CD4-positive, alpha-beta T cell treated with Interleukin-6 at 100 ng/mL for 8 hours (primary cell): ENCODE data around the gene CORO7.

ENCODE experiments used
- DNase-seq: peaks from one replicate; pipeline ENCODE4 v3.0.0-alpha.2; 2020; ENCODE audit warnings: mixed read lengths, low spot score

Gene CORO7

DNA sequence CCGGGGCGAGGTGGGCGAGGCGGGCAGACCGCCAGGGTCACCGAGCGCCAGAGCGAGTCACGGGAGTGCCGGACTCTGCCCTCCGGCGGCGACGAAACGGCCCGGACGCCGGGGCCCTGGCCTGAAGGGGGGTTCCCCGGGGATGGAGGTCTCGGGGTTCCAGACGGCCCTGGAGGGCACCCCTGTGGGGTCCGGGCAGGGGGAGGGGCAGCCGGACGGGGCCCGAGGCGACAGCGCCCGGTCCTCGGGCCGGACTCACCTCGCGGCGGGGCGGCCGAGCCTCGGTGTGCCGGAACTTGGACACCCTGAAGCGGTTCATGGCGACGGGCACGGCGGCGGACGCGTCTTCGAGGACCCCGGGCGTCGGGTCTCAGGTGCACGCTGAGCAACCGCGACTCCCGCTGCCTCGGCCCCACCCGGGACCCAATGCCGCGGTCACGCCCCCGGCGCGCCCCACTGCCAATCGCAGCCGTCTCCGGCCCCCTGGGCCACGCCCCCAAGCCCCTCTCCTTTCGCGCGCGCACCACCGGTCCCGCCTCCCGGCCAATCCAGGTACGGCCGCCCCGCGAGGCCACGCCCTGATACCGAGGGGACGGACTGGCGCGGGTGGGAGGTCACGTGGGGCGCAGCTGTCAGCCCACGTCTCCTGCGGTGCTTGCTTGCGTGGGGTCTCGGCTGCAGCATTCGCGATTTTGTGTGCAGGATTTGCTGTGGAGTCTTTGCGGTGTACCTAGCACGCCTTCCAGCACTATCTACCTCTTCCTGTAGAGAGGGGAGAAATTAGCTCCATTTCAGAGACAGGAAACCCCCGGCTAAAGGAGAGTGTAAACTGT is at the start of gene CORO7:
Gene CORO7, minus strand, starts transcription at position 397 of the 833 bp plus-strand sequence. Its CDS starts 78 bp downstream, at position 319.
- DNase-seq, result peak; percentile 98

DNA sequence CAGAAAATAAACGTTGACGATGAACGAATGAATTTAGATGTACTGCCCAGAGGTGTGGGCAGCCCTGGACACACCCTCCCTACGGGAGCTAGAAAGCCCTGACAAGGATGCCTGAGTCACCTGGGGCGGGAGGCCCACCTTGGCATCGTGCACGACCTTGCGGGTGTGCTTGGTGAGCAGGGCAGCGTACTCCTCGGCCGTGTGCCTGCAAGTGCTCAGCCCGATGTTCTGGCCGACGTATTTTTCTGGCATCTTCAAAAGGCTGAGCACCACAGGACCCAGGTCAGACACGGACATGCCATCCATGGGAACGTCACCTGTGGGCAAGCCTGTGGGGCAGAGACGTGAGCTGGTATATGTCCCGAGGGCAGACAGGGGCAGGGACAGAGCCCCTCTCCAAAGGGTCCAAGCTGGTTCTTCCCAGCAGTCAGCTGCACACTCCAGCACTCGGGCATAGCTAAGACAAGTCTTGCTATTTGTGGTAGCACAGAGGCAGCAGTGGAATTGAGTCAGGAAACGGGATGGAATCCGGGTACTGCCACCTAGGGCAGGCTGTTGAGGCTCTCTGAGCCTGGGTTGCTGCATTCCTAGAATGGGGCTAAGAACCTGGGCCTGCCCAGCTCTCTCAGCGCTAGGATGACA is 47.2 kb upstream of the CORO7 start:
- DNase-seq, result no peak

DNA sequence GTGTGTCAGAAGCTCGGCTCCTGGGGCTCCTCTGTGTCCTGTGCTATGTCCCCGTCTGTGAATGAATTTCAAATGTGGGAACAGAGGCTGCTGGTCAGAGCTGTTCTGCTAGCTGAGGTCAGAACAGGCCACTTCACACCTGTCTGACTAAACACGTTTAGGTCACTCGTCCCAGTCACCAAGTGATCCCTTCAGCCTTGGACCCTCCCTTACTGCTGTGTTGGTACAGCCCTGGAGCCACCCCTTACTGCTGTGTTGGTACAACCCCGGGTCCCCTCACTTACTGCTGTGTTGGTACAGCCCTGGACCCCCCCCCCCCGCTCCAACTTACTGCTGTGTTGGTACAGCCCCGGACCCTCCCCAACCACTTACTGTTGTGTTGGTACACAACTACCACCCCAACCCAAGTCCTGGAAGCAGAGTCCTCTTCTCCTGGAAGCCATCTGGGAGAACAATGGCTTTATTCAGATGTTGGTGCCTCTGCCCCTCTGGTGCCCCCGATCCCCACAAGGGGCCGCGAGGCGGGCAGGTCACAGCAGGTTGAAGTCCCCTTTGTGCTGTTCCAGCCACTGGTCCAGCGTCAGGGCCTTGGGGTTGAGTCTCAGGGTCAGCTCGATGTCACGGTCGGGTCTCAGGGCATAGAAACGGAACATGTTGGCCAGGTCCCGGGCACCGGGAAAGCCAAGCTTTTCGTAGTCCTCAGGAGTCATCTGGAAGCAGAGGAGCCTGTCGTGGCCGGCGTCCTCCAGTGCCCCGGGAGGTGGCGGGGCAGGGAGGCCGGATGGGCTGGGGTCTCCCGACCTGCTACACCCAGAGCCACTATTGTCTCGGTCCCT is 45.1 kb upstream of the CORO7 start:
- DNase-seq, result no peak

DNA sequence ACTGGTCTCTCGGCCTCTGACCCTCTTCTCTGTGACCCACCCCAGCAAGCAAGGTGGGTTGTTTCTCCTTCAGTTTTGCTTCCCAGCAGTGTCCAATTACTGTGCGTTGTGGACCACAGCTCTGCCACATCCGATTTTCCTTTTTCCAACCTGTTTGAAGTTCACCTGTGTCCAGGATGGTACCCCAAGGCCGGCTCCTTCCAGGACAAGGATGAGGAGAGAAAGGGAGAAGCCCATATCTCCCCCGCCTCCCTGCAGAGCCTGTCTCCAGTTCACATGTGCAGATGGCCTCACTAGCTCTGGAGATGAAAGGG is 44.5 kb upstream of the CORO7 start:
- DNase-seq, result no peak

DNA sequence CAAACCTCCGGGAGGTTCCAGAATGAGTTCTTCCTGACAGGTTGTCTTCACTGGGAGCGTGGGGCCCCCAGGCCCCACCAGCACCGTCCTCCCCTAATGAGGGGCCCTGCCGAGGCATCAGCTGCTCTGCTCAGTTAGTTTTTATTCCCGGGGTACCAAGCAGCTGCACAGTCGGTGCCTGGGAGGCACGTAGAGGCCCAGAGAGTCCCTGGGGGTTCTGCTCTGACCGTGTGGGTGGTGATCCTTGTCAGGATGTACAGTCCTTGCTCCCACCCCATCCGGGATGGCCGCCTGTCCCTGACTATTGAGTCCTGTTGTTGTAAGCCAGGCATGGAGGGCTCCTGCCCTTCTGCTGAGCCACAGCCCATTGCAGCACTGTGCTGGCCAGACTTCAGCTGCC is 39.6 kb upstream of the CORO7 start:
- DNase-seq, result no peak

DNA sequence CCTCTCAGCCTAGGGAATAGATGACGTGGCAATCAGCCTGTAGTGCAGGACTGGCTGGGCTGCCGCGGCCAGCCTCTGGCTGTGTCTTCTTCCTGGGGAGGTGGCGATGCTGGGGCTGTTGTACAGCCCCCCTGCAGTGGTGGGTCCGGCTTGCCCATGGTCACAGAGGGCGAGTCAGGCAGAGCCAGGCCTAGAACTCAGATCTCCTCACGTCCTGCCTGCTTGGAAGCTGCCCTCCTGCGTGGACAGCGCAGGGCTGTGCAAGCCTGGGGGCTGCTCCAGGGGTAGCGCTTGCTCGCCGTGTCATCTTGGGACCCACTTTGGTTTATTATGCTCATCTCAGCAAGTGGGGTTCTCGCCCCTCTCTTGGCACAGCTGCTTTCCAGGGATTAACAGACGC is 38.7 kb upstream of the CORO7 start:
- DNase-seq, result no peak

DNA sequence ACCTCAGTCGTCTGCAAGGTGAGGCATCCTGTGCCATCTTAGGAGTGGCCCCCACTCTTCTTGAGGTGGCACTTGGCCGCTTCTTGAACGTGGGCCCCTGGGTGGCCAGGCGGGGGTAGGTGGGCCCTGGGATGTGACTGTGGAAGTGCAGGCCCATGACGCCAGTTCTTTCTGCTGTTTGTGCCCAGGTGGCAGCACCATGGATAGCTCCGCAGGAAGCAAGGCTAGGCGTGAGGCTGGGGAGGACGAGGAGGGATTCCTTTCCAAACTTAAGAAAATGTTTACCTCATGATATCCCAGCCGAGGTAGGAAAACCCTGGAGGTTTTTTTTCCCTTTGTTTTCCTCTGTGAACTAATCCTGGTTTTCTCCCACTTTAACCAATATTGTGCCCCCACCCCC is 38.2 kb upstream of the CORO7 start:
- DNase-seq, result no peak

DNA sequence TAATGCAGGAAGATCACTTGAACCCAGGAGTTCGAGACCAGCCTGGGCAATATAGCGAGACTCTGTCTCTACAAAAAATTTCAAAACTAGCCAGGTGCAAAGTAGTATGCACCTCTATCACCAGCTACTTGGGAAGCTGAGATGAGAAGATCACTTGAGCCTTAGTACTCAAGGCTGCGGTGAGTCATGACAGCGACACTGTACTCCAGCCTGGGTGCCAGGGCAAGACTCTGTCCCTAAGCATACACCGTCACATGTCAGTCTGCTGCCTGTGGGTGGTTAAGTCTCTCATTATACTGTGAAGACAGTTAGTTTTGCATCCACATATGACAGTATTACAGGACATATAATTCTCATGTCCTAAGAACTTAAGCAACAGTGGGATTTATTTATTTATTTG is 36.3 kb upstream of the CORO7 start:
- DNase-seq, result no peak

DNA sequence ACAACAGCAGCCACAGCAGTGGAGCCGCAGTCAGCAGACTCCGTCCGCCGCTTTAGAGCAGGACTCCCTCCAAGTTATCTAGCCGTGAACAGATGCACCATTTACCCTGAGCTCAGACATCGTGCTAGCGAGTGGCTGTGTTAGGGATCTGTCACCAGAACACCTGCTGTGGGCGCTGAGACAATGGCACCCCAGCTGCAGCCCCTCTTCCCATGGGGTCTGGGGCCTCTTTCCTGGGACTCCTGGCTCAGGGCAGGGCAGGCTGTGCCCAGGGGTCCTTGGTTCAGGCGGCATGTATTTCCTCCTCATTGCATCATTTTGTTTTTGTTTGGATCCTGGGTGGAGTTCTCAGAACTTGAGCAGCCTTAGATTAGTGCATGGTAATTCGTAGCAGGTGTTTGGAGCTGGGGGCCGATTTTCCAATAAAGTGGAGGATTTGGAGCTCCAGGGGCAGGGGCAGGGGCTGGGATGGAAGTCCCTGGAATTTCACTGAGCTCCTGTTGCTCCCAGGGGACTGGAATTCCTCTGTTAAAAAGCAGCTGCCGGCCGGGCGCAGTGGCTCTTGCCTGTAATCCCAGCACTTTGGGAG is 34.6 kb upstream of the CORO7 start:
- no peak for DNase-seq

DNA sequence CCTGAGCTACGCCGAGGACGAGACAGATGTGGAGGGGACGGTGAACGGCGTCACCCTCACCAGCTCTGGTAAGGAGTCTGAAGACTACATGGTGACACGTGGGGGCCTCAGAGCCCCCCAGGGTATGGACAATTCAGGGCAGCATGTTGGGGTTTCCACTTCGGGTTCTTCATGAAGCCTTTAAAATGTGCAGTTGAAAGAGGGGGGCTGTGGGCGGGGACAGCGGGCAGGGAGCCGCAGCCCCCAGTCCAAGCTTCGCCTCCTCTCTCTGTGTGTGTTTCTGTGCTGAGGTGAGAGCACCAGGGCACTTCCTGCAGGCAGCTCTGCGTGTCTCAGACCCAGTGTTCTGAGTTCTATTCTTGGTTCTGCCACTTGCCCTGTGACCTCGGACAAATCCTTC is 34.0 kb upstream of the CORO7 start:
- no peak for DNase-seq

DNA sequence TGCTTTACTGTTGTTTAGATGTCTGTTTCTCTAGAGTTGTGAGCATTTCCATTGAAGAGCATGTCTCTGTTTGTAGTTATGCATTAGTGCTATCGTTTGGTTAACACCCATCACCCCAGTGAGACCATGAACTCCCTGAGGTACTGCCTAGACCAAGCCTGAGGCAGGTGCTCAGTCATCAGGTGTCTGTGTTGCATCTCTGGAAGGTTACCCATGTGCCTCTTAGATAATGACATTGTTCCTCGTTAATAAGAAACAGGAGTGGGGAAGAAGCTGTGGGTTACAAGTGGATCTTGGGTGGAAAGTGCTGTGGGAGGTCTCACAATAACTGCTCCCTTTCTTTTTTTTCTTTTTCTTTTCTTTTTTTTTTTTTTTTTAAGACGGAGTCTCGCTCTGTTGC is 27.6 kb upstream of the CORO7 start:
- no peak for DNase-seq

DNA sequence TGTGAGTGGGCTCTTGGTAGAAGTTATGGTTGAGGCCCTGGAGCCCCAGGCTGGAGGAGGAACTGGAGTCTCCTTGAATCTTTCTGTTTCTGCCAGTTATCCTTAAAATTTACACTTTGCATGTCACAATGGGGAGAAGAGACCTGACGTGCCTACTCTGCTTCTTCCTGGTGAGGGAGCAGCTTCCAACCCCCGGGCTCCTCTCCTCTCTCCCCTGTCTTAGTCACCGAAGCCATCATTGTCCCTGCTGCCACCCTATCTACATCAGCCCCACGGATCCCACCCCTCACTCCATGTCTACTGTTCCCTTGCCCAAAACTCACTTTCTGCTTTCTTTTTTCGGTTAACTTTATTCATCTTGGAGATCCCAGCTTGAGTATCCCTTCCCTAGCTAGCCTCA is 26.9 kb upstream of the CORO7 start:
- no peak for DNase-seq

DNA sequence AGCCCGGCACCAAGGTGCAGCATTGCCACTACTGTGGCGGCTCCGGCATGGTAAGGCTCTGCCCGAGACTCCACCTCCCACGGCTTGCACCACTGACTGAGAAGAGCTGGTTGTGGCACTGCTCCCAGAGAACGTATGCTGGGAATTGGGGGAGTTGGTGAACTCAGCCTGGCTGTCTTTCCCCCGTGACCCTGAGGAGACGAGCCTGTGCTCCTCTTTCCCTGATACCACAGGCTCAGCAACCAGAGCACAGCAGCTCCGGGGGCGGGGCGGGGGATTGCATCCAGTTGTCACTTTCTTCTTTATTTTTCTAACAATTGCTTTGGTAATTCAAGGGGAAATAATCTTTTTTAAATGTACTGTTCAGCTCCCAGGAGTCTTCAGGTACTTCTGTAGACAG is 26.0 kb upstream of the CORO7 start:
- DNase-seq, result no peak

DNA sequence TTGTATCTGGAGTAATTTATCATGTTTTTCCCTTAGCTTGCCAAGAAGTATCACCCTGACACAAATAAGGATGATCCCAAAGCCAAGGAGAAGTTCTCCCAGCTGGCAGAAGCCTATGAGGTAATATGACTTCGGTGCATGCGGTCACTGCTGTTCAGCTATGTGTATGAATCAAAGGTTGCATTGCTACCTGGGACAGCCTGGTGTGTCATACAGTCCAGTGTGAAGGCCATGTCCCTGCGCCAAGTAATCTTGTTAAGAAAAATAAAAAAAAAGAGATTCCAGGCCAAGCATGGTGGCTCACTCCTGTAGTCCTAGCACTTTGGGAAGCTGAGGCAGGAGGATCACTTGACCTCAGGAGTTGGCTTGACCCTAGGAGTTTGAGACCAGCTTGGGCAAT is 21.0 kb upstream of the CORO7 start:
- DNase-seq, result no peak

DNA sequence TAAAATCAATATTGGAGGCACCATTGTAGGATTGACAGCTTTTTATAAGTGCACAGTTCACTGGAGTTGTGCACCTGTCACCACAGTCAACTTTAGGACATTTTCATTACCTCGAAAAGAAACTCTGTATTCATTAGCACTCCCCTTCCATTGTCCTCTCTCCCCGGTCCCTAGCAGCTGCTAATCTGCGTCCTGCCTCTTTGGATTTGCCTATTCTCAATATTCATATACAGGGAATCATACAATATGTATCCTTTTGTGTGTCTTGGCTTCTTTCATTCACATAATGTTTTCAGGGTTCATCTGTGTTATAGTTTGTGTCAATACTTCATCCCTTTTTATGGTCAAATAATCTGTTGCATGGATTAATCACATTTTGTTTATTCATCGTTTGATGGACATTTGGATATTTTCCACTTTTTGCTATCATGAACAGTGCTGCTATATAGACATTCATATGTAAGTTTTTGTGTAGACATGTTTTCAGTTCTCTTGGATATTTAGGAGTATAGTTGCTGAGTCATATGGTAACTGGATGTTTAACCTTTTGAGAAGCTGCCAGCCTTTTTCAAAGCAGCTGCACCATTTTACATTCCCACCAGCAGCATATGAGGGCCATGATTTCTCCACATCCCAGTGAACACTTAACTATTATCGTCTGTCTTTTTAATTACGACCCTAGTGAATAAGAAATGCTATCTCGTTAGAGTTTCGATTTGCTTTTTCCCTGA is 19.1 kb upstream of the CORO7 start:
- DNase-seq, result no peak

DNA sequence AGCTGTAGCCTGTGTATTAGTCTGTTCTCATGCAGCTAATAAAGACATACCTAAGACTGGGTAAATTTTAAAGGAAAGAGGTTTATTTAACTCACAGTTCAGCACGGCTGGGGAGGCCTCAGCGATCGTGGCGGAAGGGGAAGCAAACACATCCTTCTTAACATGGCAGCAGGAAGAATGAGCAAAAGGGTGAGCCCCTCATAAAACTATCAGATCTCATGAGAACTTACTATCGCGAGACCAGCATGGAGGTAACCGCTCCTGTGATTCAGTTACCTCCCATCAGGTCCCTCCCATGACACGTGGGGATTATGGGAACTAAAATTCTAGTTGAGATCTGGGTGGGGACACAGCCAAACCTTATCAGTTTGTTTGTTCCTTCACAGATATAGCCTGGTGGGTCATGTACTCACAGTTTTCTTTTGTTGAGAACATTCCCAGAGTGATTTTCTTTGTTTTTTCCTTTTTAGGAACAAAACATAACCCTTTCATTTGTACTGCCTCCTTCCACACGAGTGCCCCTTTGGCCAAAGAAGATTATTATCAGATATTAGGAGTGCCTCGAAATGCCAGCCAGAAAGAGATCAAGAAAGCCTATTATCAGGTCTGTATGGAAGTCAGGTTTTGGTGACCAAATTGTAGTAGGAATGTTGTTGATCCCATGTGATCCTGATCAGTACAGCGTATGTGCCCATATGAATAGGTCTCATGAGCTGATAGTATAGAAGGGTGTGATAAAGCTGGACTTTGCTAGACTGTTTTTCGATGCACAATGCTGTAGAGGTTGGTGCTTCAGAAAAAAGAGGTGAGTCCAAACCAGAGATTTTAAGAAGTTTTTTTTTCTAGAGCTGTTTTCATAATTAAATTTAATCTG is 17.8 kb upstream of the CORO7 start:
- DNase-seq, result no peak

DNA sequence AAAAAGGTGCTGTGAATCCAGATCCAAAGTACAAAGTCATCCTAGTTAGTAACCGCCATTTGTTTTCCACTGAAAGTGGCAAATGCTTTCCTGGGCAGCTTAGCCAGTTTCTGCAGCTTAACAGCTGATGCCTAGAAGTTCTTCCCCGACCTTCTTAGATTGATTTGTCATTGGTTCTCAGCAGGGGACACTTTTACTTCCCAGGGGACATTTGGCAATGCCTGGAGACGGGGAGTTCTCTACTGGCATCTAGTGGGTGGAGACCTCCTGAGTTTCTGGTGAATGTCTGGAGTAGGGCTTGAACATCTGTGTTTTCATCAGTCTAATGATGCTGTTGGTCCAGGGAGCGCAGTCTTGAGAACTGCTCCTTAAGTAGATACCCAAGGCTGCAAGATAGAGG is 16.8 kb upstream of the CORO7 start:
- DNase-seq, result no peak

DNA sequence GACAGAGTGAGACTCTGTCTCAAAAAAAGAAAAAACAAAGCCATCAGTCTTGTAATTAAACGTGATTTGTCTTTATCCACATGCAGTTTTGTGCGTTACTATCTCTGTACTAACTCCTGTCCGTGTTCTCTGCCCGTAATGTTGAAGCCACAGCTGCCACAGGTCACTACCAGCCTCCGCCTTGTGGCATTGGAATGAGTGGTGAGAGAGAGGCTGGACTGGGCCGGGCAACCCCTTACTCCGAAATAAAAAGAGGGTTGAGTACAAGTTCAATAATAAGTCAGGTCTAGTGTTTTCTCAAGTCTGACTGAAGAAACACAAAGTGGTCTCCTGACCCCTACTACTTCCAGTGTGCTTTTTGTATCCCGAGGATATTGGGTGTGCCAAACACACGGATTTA is 14.6 kb upstream of the CORO7 start:
- no peak for DNase-seq

DNA sequence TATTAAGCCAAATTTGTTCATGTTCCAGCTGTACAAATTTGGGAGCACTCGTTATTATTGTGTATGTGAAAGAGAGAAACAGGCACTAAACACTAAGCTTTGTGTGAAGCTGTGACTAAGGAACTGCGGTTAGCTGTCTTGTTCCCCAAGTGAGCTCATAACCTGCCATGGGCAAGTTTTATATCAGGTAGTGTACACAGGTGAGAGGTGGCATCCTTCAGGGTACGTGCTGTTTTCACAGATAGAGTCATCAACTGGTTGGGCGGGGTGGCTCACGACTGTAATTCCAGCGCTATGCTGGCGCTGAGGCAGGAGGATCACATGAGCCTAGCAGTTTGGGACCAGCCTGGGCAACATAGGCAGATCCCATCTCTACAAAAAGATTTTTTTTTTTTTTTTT is 12.1 kb upstream of the CORO7 start:
- no peak for DNase-seq

DNA sequence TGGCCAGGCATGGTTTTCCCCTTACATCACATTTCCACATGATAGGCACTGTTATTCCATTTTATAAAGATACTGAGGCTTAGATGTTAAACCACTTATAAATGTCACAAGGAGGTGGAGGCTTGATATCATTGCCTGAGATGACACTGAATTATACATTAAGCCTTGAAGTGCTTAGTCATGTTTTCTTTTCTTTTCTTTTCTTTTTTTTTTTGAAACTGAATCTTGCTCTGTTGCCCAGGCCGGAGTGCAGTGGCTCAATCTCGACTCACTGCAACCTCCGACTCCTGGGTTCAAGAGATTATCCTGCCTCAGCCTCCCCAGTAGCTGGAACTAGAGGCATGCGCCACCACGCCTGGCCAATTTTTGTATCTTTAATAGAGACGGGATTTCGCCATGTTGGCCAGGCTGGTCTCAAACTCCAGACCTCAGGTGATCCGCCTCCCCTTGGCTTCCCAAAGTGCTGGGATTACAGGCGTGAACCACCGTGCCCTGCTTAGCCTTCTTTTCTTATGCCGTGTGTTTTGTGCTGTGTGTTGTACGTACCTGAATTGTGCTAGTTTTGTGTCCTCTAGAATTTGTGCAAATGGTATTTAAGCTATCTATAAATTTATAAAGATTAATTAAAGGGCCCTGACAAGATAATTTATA is 10.5 kb upstream of the CORO7 start:
- no peak for DNase-seq
